Measurements from ENCODE around the gene SDK2.
A peak's percentile ranks its signal among the peaks of the same experiment; 100 is the strongest.

SDK2 gene

GRCh38 chr17:73402466-73402865 lies 241.8 kb downstream of the SDK2 start:
- TF ChIP-seq CTCF (conservative IDR thresholded peaks at IDR 0.05; ENCODE audit: low read depth, low read length), result no peak
- H3K4me3 ChIP-seq (ENCODE audit: low read depth, low read length), result no peak overlapping the region
- no peak for DNase-seq (ENCODE audit: low read depth)

- peak; percentile 91 for DNase-seq (ENCODE audit: low read depth)
- H3K4me3 ChIP-seq (ENCODE audit: low read depth, low read length), result peak overlapping the region; percentile 35
- no peak for TF ChIP-seq CTCF (conservative IDR thresholded peaks at IDR 0.05; ENCODE audit: low read depth, low read length)
Observed at GRCh38 chr17:73401911-73402310, 242.3 kb downstream of the SDK2 start.

- no peak for TF ChIP-seq CTCF (conservative IDR thresholded peaks at IDR 0.05; ENCODE audit: low read depth, low read length)
- DNase-seq (ENCODE audit: low read depth), result no peak
- H3K4me3 ChIP-seq (ENCODE audit: low read depth, low read length), result no peak overlapping the region
Observed at GRCh38 chr17:73400915-73401545, 243.2 kb downstream of the SDK2 start.

- TF ChIP-seq CTCF (conservative IDR thresholded peaks at IDR 0.05; ENCODE audit: low read depth, low read length), result no peak
- no peak overlapping the region for H3K4me3 ChIP-seq (ENCODE audit: low read depth, low read length)
- DNase-seq (ENCODE audit: low read depth), result no peak
Observed at GRCh38 chr17:73399056-73399455, 245.2 kb downstream of the SDK2 start.

- DNase-seq (ENCODE audit: low read depth), result no peak
- TF ChIP-seq CTCF (conservative IDR thresholded peaks at IDR 0.05; ENCODE audit: low read depth, low read length), result no peak
- H3K4me3 ChIP-seq (ENCODE audit: low read depth, low read length), result no peak overlapping the region
Observed at GRCh38 chr17:73397856-73398540, 246.2 kb downstream of the SDK2 start.

GRCh38 chr17:73397278-73397826 lies 246.9 kb downstream of the SDK2 start:
- DNase-seq (ENCODE audit: low read depth), result no peak
- TF ChIP-seq CTCF (conservative IDR thresholded peaks at IDR 0.05; ENCODE audit: low read depth, low read length), result no peak
- H3K4me3 ChIP-seq (ENCODE audit: low read depth, low read length), result no peak overlapping the region
